ENCODE results near the gene RRP9. TPM values are rescaled to one million over a fixed set of nuclear protein-coding genes. Genes with fewer than 3 reads are reported as not detected.

RRP9 gene
- total RNA-seq, 1 experiment from 2014 or later: 71.3 TPM

GRCh38 chr3:51957520-51958205 lies 16.0 kb upstream of the RRP9 start:
- BruUV-seq (replicated peaks): no TSS peak
- Histone ChIP-seq H3K4me1 (ENCODE audit: control insufficient read depth in 1 of 2, insufficient read depth in 2 of 2, low read length in 2 of 2) (no peaks in the 10 kb centered on the region), H3K9me3 (ENCODE audit: control insufficient read depth in 1 of 2, insufficient read depth in 1 of 2, low read depth in 1 of 2, low read length in 2 of 2) (no peaks in the 10 kb centered on the region), H4K20me1 (ENCODE audit: insufficient read depth) (no peaks in the 10 kb centered on the region), H3K4me3 (replicated peaks in 1 of 2; ENCODE audit: low read depth in 1 of 2, low read length in 2 of 2) (no peak overlapping the region), H3K27ac (ENCODE audit: low read depth, low read length) (no peak overlapping the region), H3K36me3 (ENCODE audit: control insufficient read depth in 1 of 2, insufficient read depth in 2 of 2, low read length in 2 of 2) (0 out of 4 replicates have a peak, but pooled peaks cover 0 to 3% of the 10 kb centered on the region in 2 experiments), H3K4me2 (ENCODE audit: low read length) (no peak overlapping the region), H3K79me2 (ENCODE audit: insufficient read depth, low read length) (no peaks in the 10 kb centered on the region), H3K9me2 (ENCODE audit: insufficient read depth) (no peaks in the 10 kb centered on the region), H3K9ac (ENCODE audit: low read length) (no peak overlapping the region), H3K27me3 (ENCODE audit: insufficient read depth, low read length) (no peaks in the 10 kb centered on the region), H2AFZ (ENCODE audit: low read depth, low read length, poor library complexity, severe bottlenecking) (no peak overlapping the region)
- no peak for DNase-seq (ENCODE audit: low read depth, low spot score)
- TF ChIP-seq SRF (IDR thresholded peaks at IDR 0.05; ENCODE audit: low read depth) (no peak), CTCF (IDR thresholded peaks at IDR 0.05 in 2 of 3, conservative IDR thresholded peaks at IDR 0.05 in 1 of 3; ENCODE audit: borderline replicate concordance in 1 of 3, insufficient read depth in 1 of 3, low read depth in 2 of 3, low read length in 2 of 3) (no peak)
- POLR2A ChIA-PET: no interaction called here
- CTCF ChIA-PET: interaction anchor here (0.9 kb wide), 1 partner anchor 16 kb away, joined by 3 read pairs; the partner anchor contains the start of gene RRP9
- RAD21 ChIA-PET (ENCODE audit: low non-redundant PET in 1 of 2, low total read pairs in 2 of 2, uncharacterized antibody in 2 of 2, unreplicated experiment in 2 of 2): no interaction called here
- no peak for ATAC-seq
- intact Hi-C loops (cut with micrococcal nuclease): no loop called here

GRCh38 chr3:51955893-51956770 lies 14.4 kb upstream of the RRP9 start:
- ChIA-PET POLR2A (no interaction called here), CTCF (no interaction called here), RAD21 (ENCODE audit: low non-redundant PET in 1 of 2, low total read pairs in 2 of 2, uncharacterized antibody in 2 of 2, unreplicated experiment in 2 of 2) (no interaction called here)
- Histone ChIP-seq H2AFZ (ENCODE audit: low read depth, low read length, poor library complexity, severe bottlenecking) (no peak overlapping the region), H3K9me2 (ENCODE audit: insufficient read depth) (no peaks in the 10 kb centered on the region), H4K20me1 (ENCODE audit: insufficient read depth) (no peaks in the 10 kb centered on the region), H3K4me1 (ENCODE audit: control insufficient read depth in 1 of 2, insufficient read depth in 2 of 2, low read length in 2 of 2) (no peaks in the 10 kb centered on the region), H3K36me3 (ENCODE audit: control insufficient read depth in 1 of 2, insufficient read depth in 2 of 2, low read length in 2 of 2) (0 out of 4 replicates have a peak, but pooled peaks cover 0 to 3% of the 10 kb centered on the region in 2 experiments), H3K9ac (ENCODE audit: low read length) (no peak overlapping the region), H3K27me3 (ENCODE audit: insufficient read depth, low read length) (no peaks in the 10 kb centered on the region), H3K27ac (ENCODE audit: low read depth, low read length) (no peak overlapping the region), H3K4me2 (ENCODE audit: low read length) (no peak overlapping the region), H3K4me3 (replicated peaks in 1 of 2; ENCODE audit: low read depth in 1 of 2, low read length in 2 of 2) (no peak overlapping the region), H3K79me2 (ENCODE audit: insufficient read depth, low read length) (no peaks in the 10 kb centered on the region), H3K9me3 (ENCODE audit: control insufficient read depth in 1 of 2, insufficient read depth in 1 of 2, low read depth in 1 of 2, low read length in 2 of 2) (no peaks in the 10 kb centered on the region)
- no TSS peak for BruUV-seq (replicated peaks)
- TF ChIP-seq CBX3 (IDR thresholded peaks at IDR 0.05; ENCODE audit: low read depth): no peak
- peak in 2 of 3 experiments; percentile 32 to 34; a peak in 4 of 6 replicates for TF ChIP-seq CTCF (IDR thresholded peaks at IDR 0.05 in 2 of 3, conservative IDR thresholded peaks at IDR 0.05 in 1 of 3; ENCODE audit: borderline replicate concordance in 1 of 3, insufficient read depth in 1 of 3, low read depth in 2 of 3, low read length in 2 of 3)
- no peak for TF ChIP-seq POLR2AphosphoS5 (IDR thresholded peaks at IDR 0.05; ENCODE audit: low read depth, low read length)
- no peak for TF ChIP-seq SRF (IDR thresholded peaks at IDR 0.05; ENCODE audit: low read depth)
- intact Hi-C loops (cut with micrococcal nuclease): no loop called here
- DNase-seq (ENCODE audit: low read depth, low spot score): no peak
- peak; percentile 54; the same call in 1 of the 2 replicates for ATAC-seq
